ENCODE measurements around the gene MEGF10. TPM values are rescaled to one million over a fixed set of nuclear protein-coding genes. Genes with fewer than 3 reads are reported as not detected.

MEGF10 gene
- total and polyA plus RNA-seq, 2 donors (not counting 1 experiment from before 2014, with no cell fraction given), result not detected

DNA sequence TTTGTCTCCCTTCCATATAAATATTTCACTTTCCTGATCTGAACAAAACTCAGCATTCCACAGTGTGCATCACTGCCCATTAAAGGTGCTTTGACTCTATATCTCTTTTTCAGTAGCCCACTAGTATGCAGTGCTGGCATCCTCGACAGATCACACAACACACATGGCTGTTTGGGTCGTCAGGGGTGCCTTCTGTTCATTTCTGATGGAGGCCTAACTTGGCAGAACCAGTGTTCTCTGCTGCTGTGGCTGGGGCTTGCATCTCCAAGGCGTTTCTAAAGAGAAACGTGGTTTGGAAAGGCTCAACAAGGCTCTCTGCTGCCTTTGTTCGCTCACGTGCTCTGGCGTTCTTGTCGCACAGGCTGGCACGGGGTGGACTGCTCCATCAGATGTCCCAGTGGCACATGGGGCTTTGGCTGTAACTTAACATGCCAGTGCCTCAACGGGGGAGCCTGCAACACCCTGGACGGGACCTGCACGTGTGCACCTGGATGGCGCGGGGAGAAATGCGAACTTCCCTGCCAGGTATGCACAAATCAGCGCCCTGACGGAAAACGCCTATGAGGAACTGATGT is 129.2 kb downstream of the MEGF10 start:
- Histone ChIP-seq H3K27ac (ENCODE audit: low read length in 2 of 2) (no peak overlapping the region), H4K20me1 (ENCODE audit: control insufficient read depth, insufficient read depth, low read length, poor library complexity, severe bottlenecking) (no peaks in the 10 kb centered on the region), H2AFZ (ENCODE audit: insufficient read depth, low read depth, low read length, poor library complexity, severe bottlenecking) (no peak overlapping the region), H3K79me2 (ENCODE audit: control insufficient read depth, insufficient read depth, low read length) (no peaks in the 10 kb centered on the region), H3K27me3 (replicated peaks in 1 of 4; ENCODE audit: control extremely low read depth in 1 of 4, control insufficient read depth in 3 of 4, insufficient read depth in 4 of 4, low read length in 3 of 4) (no peaks in the 10 kb centered on the region), H3K9me3 (ENCODE audit: control extremely low read depth in 1 of 3, control insufficient read depth in 2 of 3, insufficient read depth in 1 of 3, low read length in 2 of 3) (peaks cover 0 to 3% (median 0%) of the 10 kb centered on the region in 3 donors), H3K9ac (ENCODE audit: low read length) (no peak overlapping the region), H3K4me3 (ENCODE audit: control extremely low read depth in 1 of 5, extremely low read depth in 1 of 5, insufficient read depth in 1 of 5, low read depth in 2 of 5, low read length in 4 of 5) (no peak overlapping the region), H3K4me1 (ENCODE audit: control insufficient read depth in 2 of 2, insufficient read depth in 2 of 2, low read length in 2 of 2) (peaks cover 3 to 4% of the 10 kb centered on the region in 2 donors), H3K4me2 (replicated peaks; ENCODE audit: low read depth, low read length, poor library complexity, severe bottlenecking) (no peak overlapping the region), H3K36me3 (replicated peaks in 1 of 2; ENCODE audit: control extremely low read depth in 1 of 2, control insufficient read depth in 1 of 2, extremely low read depth in 1 of 2, insufficient read depth in 2 of 2, low read length in 1 of 2) (no peaks in the 10 kb centered on the region)
- H3K4me1 Mint-ChIP-seq, result peaks cover 12% of the 10 kb centered on the region
- H3K27me3 Mint-ChIP-seq, result peaks cover 4% of the 10 kb centered on the region
- H3K27ac Mint-ChIP-seq, result no peak overlapping the region
- no peak for TF ChIP-seq EZH2 (IDR thresholded peaks at IDR 0.05; ENCODE audit: borderline replicate concordance, insufficient read depth, low read depth, low read length, poor library complexity, severe bottlenecking)
- TF ChIP-seq, protein P1, sequence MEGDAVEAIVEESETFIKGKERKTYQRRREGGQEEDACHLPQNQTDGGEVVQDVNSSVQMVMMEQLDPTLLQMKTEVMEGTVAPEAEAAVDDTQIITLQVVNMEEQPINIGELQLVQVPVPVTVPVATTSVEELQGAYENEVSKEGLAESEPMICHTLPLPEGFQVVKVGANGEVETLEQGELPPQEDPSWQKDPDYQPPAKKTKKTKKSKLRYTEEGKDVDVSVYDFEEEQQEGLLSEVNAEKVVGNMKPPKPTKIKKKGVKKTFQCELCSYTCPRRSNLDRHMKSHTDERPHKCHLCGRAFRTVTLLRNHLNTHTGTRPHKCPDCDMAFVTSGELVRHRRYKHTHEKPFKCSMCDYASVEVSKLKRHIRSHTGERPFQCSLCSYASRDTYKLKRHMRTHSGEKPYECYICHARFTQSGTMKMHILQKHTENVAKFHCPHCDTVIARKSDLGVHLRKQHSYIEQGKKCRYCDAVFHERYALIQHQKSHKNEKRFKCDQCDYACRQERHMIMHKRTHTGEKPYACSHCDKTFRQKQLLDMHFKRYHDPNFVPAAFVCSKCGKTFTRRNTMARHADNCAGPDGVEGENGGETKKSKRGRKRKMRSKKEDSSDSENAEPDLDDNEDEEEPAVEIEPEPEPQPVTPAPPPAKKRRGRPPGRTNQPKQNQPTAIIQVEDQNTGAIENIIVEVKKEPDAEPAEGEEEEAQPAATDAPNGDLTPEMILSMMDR (IDR thresholded peaks at IDR 0.05), result no peak
- no peak overlapping the region for H3K4me3 Mint-ChIP-seq
- intact Hi-C loops (cut with micrococcal nuclease), result no loop called here
- ChIA-PET CTCF (no interaction called here), POLR2A (no interaction called here)
- H3K9me3 Mint-ChIP-seq (ENCODE audit: insufficient read depth), result no peaks in the 10 kb centered on the region
- ATAC-seq (ENCODE audit: low read depth) (no peak), DNase-seq (no peak)
- 95% methylated on average over 18 of the region's 18 CpGs for WGBS (ENCODE audit: insufficient coverage)

DNA sequence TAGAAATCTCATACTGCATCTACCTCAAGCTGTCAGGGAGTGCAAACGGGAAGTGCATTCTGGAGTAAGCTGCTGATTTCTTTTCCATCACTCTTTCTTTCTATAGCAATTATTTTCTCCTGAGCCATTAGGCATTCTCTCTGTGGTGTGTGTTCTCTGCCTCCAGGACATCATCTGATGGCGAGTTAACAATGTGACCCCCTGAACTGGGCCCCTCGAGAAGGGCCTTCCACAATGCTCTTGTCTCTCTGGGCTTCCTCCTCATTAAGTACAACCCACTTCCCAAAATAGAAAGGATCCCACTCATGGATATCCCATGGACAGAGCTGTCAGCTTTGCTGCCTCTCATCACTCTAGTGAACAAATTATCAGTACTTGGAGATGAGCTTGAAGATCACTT is 130.2 kb downstream of the MEGF10 start:
- Histone ChIP-seq H3K4me3 (ENCODE audit: control extremely low read depth in 1 of 5, extremely low read depth in 1 of 5, insufficient read depth in 1 of 5, low read depth in 2 of 5, low read length in 4 of 5) (no peak overlapping the region), H4K20me1 (ENCODE audit: control insufficient read depth, insufficient read depth, low read length, poor library complexity, severe bottlenecking) (no peaks in the 10 kb centered on the region), H3K4me2 (replicated peaks; ENCODE audit: low read depth, low read length, poor library complexity, severe bottlenecking) (no peak overlapping the region), H3K79me2 (ENCODE audit: control insufficient read depth, insufficient read depth, low read length) (no peaks in the 10 kb centered on the region), H3K4me1 (ENCODE audit: control insufficient read depth in 2 of 2, insufficient read depth in 2 of 2, low read length in 2 of 2) (peaks cover 3 to 4% of the 10 kb centered on the region in 2 donors), H3K27ac (ENCODE audit: low read length in 2 of 2) (no peak overlapping the region), H2AFZ (ENCODE audit: insufficient read depth, low read depth, low read length, poor library complexity, severe bottlenecking) (no peak overlapping the region), H3K27me3 (replicated peaks in 1 of 4; ENCODE audit: control extremely low read depth in 1 of 4, control insufficient read depth in 3 of 4, insufficient read depth in 4 of 4, low read length in 3 of 4) (no peaks in the 10 kb centered on the region), H3K9me3 (ENCODE audit: control extremely low read depth in 1 of 3, control insufficient read depth in 2 of 3, insufficient read depth in 1 of 3, low read length in 2 of 3) (peaks cover 0 to 3% (median 0%) of the 10 kb centered on the region in 3 donors), H3K9ac (ENCODE audit: low read length) (no peak overlapping the region), H3K36me3 (replicated peaks in 1 of 2; ENCODE audit: control extremely low read depth in 1 of 2, control insufficient read depth in 1 of 2, extremely low read depth in 1 of 2, insufficient read depth in 2 of 2, low read length in 1 of 2) (no peaks in the 10 kb centered on the region)
- intact Hi-C loops (cut with micrococcal nuclease), result no loop called here
- Mint-ChIP-seq H3K4me1 (peaks cover 12% of the 10 kb centered on the region), H3K4me3 (no peak overlapping the region), H3K27me3 (peaks cover 4% of the 10 kb centered on the region), H3K27ac (no peak overlapping the region), H3K9me3 (ENCODE audit: insufficient read depth) (no peaks in the 10 kb centered on the region)
- POLR2A ChIA-PET, result no interaction called here
- no peak for TF ChIP-seq EZH2 (IDR thresholded peaks at IDR 0.05; ENCODE audit: borderline replicate concordance, insufficient read depth, low read depth, low read length, poor library complexity, severe bottlenecking)
- TF ChIP-seq, protein P1 (IDR thresholded peaks at IDR 0.05), result no peak
- CTCF ChIA-PET, result no interaction called here
- 90% methylated on average over 3 of the region's 3 CpGs for WGBS (ENCODE audit: insufficient coverage)
- ATAC-seq (ENCODE audit: low read depth) (no peak), DNase-seq (no peak)
